HEK293 (cell line): ENCODE measurements around the gene CLDN19.

Source experiments
- CTCF ChIA-PET: fragments of 350-600 bp; formaldehyde crosslinking; extraction: SDS; loops from one replicate; lab custom pipeline; 2021; ENCODE audit warnings: antibody characterized with exemption; lab: Yijun Ruan, JAX
- POLR2A ChIA-PET: fragments of 300-600 bp; formaldehyde crosslinking; extraction: SDS; loops from one replicate; lab custom pipeline; 2020; ENCODE audit warnings: antibody characterized with exemption, inconsistent platforms; lab: Yijun Ruan, JAX
- H3K27ac ChIP-seq: fragments of 200-500 bp; sonication (Bioruptor generic); 2 replicates; pipeline ENCODE4 v1.5.1; 2014; ENCODE audit warnings: low read depth, low read length, control low read depth, inconsistent platforms; ENCODE audit errors: extremely low read depth
- H3K36me3 ChIP-seq, 2 experiments: fragments of 200-500 bp in 1 of 2; sonication (Bioruptor generic) in 1 of 2; 1 replicate in 1 of 2; 2 replicates in 1 of 2; pipeline ENCODE4 v1.5.1; 2014 to 2017; ENCODE audit warnings: inconsistent platforms in 2 of 2, low read length in 2 of 2; ENCODE audit not compliant: control insufficient read depth in 2 of 2, insufficient read depth in 1 of 2
- H3K4me1 ChIP-seq: fragments of 200-500 bp; sonication (Bioruptor generic); 2 replicates; pipeline ENCODE4 v1.5.1; 2014; ENCODE audit warnings: mild to moderate bottlenecking, low read length, inconsistent platforms; ENCODE audit not compliant: control insufficient read depth, insufficient read depth
- H3K4me3 ChIP-seq: 2 replicates; pipeline ENCODE4 v1.5.1; 2011; ENCODE audit warnings: low read depth, mild to moderate bottlenecking, control low read depth, low read length, moderate library complexity
- H3K9me3 ChIP-seq: fragments of 200-500 bp; sonication (Bioruptor generic); 2 replicates; pipeline ENCODE4 v1.5.1; 2014; ENCODE audit warnings: low read depth, low read length, inconsistent platforms; ENCODE audit not compliant: control insufficient read depth, insufficient read depth
- ELK4 ChIP-seq: IDR thresholded peaks from 2 replicates; pipeline ENCODE4 v1.6.1; 2011; ENCODE audit warnings: mild to moderate bottlenecking, low read depth, low read length, borderline replicate concordance
- IKZF3 ChIP-seq: fragments of 450-650 bp; IDR thresholded peaks from 2 replicates; pipeline ENCODE4 v1.5.0; 2018; ENCODE audit warnings: missing biosample characterization, mild to moderate bottlenecking, missing genetic modification characterization, moderate library complexity
- PRDM1 ChIP-seq: fragments of 450-650 bp; formaldehyde crosslinking; IDR thresholded peaks from 2 replicates; pipeline ENCODE4; 2016; ENCODE audit warnings: missing biosample characterization, missing genetic modification characterization
- SP2 ChIP-seq: fragments of 450-650 bp; formaldehyde crosslinking; IDR thresholded peaks from 2 replicates; pipeline ENCODE4 v1.5.1; 2016; ENCODE audit warnings: missing biosample characterization, missing genetic modification characterization
- WT1 ChIP-seq: fragments of 450-650 bp; formaldehyde crosslinking; IDR thresholded peaks from 2 replicates; pipeline ENCODE4 v1.5.1; 2016; ENCODE audit warnings: missing biosample characterization, missing genetic modification characterization
- ZBTB10 ChIP-seq: fragments of 450-650 bp; formaldehyde crosslinking; IDR thresholded peaks from 2 replicates; pipeline ENCODE4 v1.5.1; 2016; ENCODE audit warnings: missing biosample characterization, missing genetic modification characterization
- ZBTB11 ChIP-seq: fragments of 450-650 bp; formaldehyde crosslinking; conservative IDR thresholded peaks from 2 replicates; pipeline ENCODE4 v1.5.1; 2016; ENCODE audit warnings: low read depth, missing biosample characterization, missing genetic modification characterization
- ZBTB17 ChIP-seq: fragments of 450-650 bp; formaldehyde crosslinking; IDR thresholded peaks from 2 replicates; pipeline ENCODE4 v1.5.1; 2016; ENCODE audit warnings: missing biosample characterization, missing genetic modification characterization
- ZFP37 ChIP-seq: fragments of 450-650 bp; formaldehyde crosslinking; IDR thresholded peaks from 2 replicates; pipeline ENCODE4 v1.5.1; 2016; ENCODE audit warnings: missing biosample characterization, missing genetic modification characterization
- ZNF274 ChIP-seq, 2 experiments: fragments of 200-500 bp in 1 of 2; fragments of 450-650 bp in 1 of 2; sonication (Bioruptor generic) in 1 of 2; formaldehyde crosslinking in 1 of 2; IDR thresholded peaks; 2 replicates each; pipeline versions ENCODE4 v1.5.1 to v1.6.1; 2014 to 2016; ENCODE audit warnings: borderline replicate concordance in 1 of 2, inconsistent platforms in 1 of 2, low read length in 1 of 2, missing biosample characterization in 1 of 2, missing genetic modification characterization in 1 of 2
- ZNF311 ChIP-seq: fragments of 450-650 bp; formaldehyde crosslinking; IDR thresholded peaks from 2 replicates; pipeline ENCODE4 v1.5.1; 2017; ENCODE audit warnings: missing biosample characterization, missing genetic modification characterization, borderline replicate concordance
- ZNF324 ChIP-seq: fragments of 450-650 bp; formaldehyde crosslinking; IDR thresholded peaks from 2 replicates; pipeline ENCODE4 v1.5.1; 2016; ENCODE audit warnings: missing biosample characterization, missing genetic modification characterization
- ZNF341 ChIP-seq: fragments of 450-650 bp; formaldehyde crosslinking; IDR thresholded peaks from 2 replicates; pipeline ENCODE4; 2016; ENCODE audit warnings: low read depth, missing biosample characterization, missing genetic modification characterization
- ZNF366 ChIP-seq: fragments of 450-650 bp; formaldehyde crosslinking; conservative IDR thresholded peaks from 2 replicates; pipeline ENCODE4 v1.5.1; 2016; ENCODE audit warnings: missing biosample characterization, missing genetic modification characterization
- ZNF501 ChIP-seq: fragments of 450-650 bp; formaldehyde crosslinking; IDR thresholded peaks from 2 replicates; pipeline ENCODE4 v1.5.1; 2016; ENCODE audit warnings: missing biosample characterization, missing genetic modification characterization
- ZNF600 ChIP-seq: fragments of 450-650 bp; formaldehyde crosslinking; IDR thresholded peaks from 2 replicates; pipeline ENCODE4 v1.5.1; 2016; ENCODE audit warnings: missing biosample characterization, missing genetic modification characterization
- ZNF677 ChIP-seq: fragments of 450-650 bp; IDR thresholded peaks from 2 replicates; pipeline ENCODE4 v1.5.0; 2018; ENCODE audit warnings: missing biosample characterization, mild to moderate bottlenecking, missing genetic modification characterization, moderate library complexity
- ZNF692 ChIP-seq: fragments of 450-650 bp; formaldehyde crosslinking; IDR thresholded peaks from 2 replicates; pipeline ENCODE4 v1.5.1; 2016; ENCODE audit warnings: missing biosample characterization, missing genetic modification characterization
- ZNF785 ChIP-seq: fragments of 450-650 bp; formaldehyde crosslinking; IDR thresholded peaks from 2 replicates; pipeline ENCODE4 v1.5.1; 2016; ENCODE audit warnings: missing biosample characterization, missing genetic modification characterization
- ZNF843 ChIP-seq: fragments of 450-650 bp; formaldehyde crosslinking; IDR thresholded peaks from 2 replicates; pipeline ENCODE4 v1.5.1; 2016; ENCODE audit warnings: missing biosample characterization, missing genetic modification characterization
- ZSCAN4 ChIP-seq: fragments of 450-650 bp; formaldehyde crosslinking; IDR thresholded peaks from 2 replicates; pipeline ENCODE4 v1.5.1; 2017; ENCODE audit warnings: missing biosample characterization, missing genetic modification characterization
- ZXDB ChIP-seq: fragments of 450-650 bp; formaldehyde crosslinking; IDR thresholded peaks from 2 replicates; pipeline ENCODE4 v1.5.1; 2016; ENCODE audit warnings: missing biosample characterization, missing genetic modification characterization

The CLDN19 gene

GRCh38 chr1:42766741-42767509 is 26.9 kb upstream of the CLDN19 start, which contains the start of the genes C1orf50 and P3H1 (continued):
- peak; percentile 61 for TF ChIP-seq WT1 (tag by site-specific recombination)
- TF ChIP-seq ZNF324 (tag by site-specific recombination), result peak; percentile 82
- TF ChIP-seq ZNF501 (tag by site-specific recombination), result no peak; the same call in none of the 2 replicates
- TF ChIP-seq ZXDB (tag by site-specific recombination), result peak; percentile 66
- TF ChIP-seq ELK4, result no peak; the same call in 1 of the 2 replicates
- peak; percentile 87 for TF ChIP-seq ZNF341 (tag by site-specific recombination)
- 0 out of 2 replicates have a peak, but pooled peaks have one; percentile 11 for TF ChIP-seq ZNF843 (tag by site-specific recombination)
- TF ChIP-seq ZNF600 (tag by site-specific recombination), result peak; percentile 74
- peak; percentile 75; the same call in 1 of the 2 replicates for TF ChIP-seq ZNF785 (tag by site-specific recombination)

GRCh38 chr1:42765832-42766740 is 26.1 kb upstream of the CLDN19 start:
- H3K4me1 ChIP-seq, result no peaks in the 10 kb centered on the region
- H3K36me3 ChIP-seq, result peaks cover 7 to 23% of the 10 kb centered on the region in 2 experiments; a peak in 2 of 3 replicates
- POLR2A ChIA-PET, result interaction anchor here (0.6 to 3.4 kb wide), 37 partner anchors 8 to 883 kb away, joined by 3 to 35 read pairs (median 5); partner anchors contain the start of genes CCDC30, ERMAP, PPIH and SLC2A1
- peak overlapping the region; percentile 100 for H3K4me3 ChIP-seq
- H3K9me3 ChIP-seq, result no peaks in the 10 kb centered on the region
- CTCF ChIA-PET, result interaction anchor here (0.6 to 4.7 kb wide), 24 partner anchors 9 to 1887 kb away, joined by 3 to 19 read pairs (median 4); partner anchors contain the start of genes PPIH and ZNF691
- H3K27ac ChIP-seq, result peak overlapping the region; percentile 48; the same call in 1 of the 2 replicates
- TF ChIP-seq PRDM1 (tag by site-specific recombination) (peak; percentile 52; the same call in 1 of the 2 replicates), ZNF341 (tag by site-specific recombination) (peak; percentile 68), ZNF311 (no peak), ZNF677 (tag by site-specific recombination) (no peak), IKZF3 (tag by site-specific recombination) (peak; percentile 78; the same call in 1 of the 2 replicates), ZBTB10 (tag by site-specific recombination) (0 out of 2 replicates have a peak, but pooled peaks have one; percentile 26), ZNF274 (IDR thresholded peaks at IDR 0.05; ENCODE audit: low read length) (no peak), ZNF274 (tag by site-specific recombination; IDR thresholded peaks at IDR 0.05; ENCODE audit: borderline replicate concordance) (no peak), ZNF366 (tag by site-specific recombination) (no peak; the same call in 1 of the 2 replicates), ZSCAN4 (tag by site-specific recombination) (peak; percentile 61; the same call in 1 of the 2 replicates), SP2 (tag by site-specific recombination) (peak; percentile 9), ZFP37 (tag by site-specific recombination) (0 out of 2 replicates have a peak, but pooled peaks have one; percentile 12), ZBTB11 (tag by site-specific recombination) (peak; percentile 50; the same call in 1 of the 2 replicates), ZBTB17 (tag by site-specific recombination) (peak; percentile 72), ZNF692 (tag by site-specific recombination) (0 out of 2 replicates have a peak, but pooled peaks have one; percentile 35), ZXDB (tag by site-specific recombination) (peak; percentile 85)
